ENCODE results near the gene CACNA1F.

CACNA1F gene

GRCh38 chrX:49249616-49250015, 16.5 kb upstream of the CACNA1F start:
- H3K27ac ChIP-seq: no peak overlapping the region
- no peak for TF ChIP-seq CTCF (conservative IDR thresholded peaks at IDR 0.05)

- no peak for TF ChIP-seq CTCF (conservative IDR thresholded peaks at IDR 0.05)
- H3K27ac ChIP-seq: no peak overlapping the region
Measured at GRCh38 chrX:49249071-49249470, 15.9 kb upstream of the CACNA1F start.

GRCh38 chrX:49247916-49248811, 15.0 kb upstream of the CACNA1F start:
- TF ChIP-seq CTCF (conservative IDR thresholded peaks at IDR 0.05): no peak
- H3K27ac ChIP-seq: no peak overlapping the region

GRCh38 chrX:49247346-49247745, 14.2 kb upstream of the CACNA1F start:
- no peak overlapping the region for H3K27ac ChIP-seq
- TF ChIP-seq CTCF (conservative IDR thresholded peaks at IDR 0.05): no peak

GRCh38 chrX:49246541-49246940, 13.4 kb upstream of the CACNA1F start:
- no peak overlapping the region for H3K27ac ChIP-seq
- TF ChIP-seq CTCF (conservative IDR thresholded peaks at IDR 0.05): no peak

- no peak for TF ChIP-seq CTCF (conservative IDR thresholded peaks at IDR 0.05)
- no peak overlapping the region for H3K27ac ChIP-seq
Measured at GRCh38 chrX:49244207-49244606, 11.1 kb upstream of the CACNA1F start.

- H3K27ac ChIP-seq: no peak overlapping the region
- no peak for TF ChIP-seq CTCF (conservative IDR thresholded peaks at IDR 0.05)
Measured at GRCh38 chrX:49243166-49243565, 10.0 kb upstream of the CACNA1F start.

Data from VCaP (cell line).